K562 (cell line): Measurements from ENCODE around the gene RALY. TPM values are rescaled to one million over a fixed set of nuclear protein-coding genes. Genes with fewer than 3 reads are reported as not detected.

ENCODE experiments used
- CBX8 ChIP-seq: fragments of 200-600 bp; sonication (generic); IDR thresholded peaks from 2 replicates; pipeline ENCODE4 v1.6.1; 2012; ENCODE audit warnings: borderline replicate concordance, mixed run types, low read depth, mild to moderate bottlenecking, moderate library complexity, mixed read lengths, low read length, control low read depth, inconsistent platforms; ENCODE audit not compliant: poor library complexity, severe bottlenecking; ENCODE audit errors: extremely low read depth
- CHD2 ChIP-seq: IDR thresholded peaks from 2 replicates; pipeline ENCODE4 v1.6.1; 2011; ENCODE audit warnings: low read depth, low read length
- CSDE1 ChIP-seq, 2 experiments: fragments of 450-650 bp; IDR thresholded peaks; 2 replicates each; pipeline ENCODE4 v1.6.1; 2016; ENCODE audit warnings: mild to moderate bottlenecking in 1 of 2
- CTBP1 ChIP-seq: fragments of 450-650 bp; IDR thresholded peaks from 2 replicates; pipeline ENCODE4 v1.6.1; 2016; ENCODE audit warnings: borderline replicate concordance
- ELF4 ChIP-seq: fragments of 450-650 bp; formaldehyde crosslinking; IDR thresholded peaks from 2 replicates; pipeline ENCODE4 v1.4.0; 2022; ENCODE audit warnings: missing genetic modification characterization
- HCFC1 ChIP-seq: IDR thresholded peaks from 2 replicates; pipeline ENCODE4 v1.6.1; 2012; ENCODE audit warnings: low read depth, low read length, improper control_type of control experiment
- HOXB6 ChIP-seq: fragments of 250-450 bp; sonication (Bioruptor Pico); IDR thresholded peaks from 2 replicates; pipeline ENCODE4 v1.5.1; 2022; ENCODE audit warnings: mild to moderate bottlenecking, borderline replicate concordance
- JUN ChIP-seq, 2 experiments: sonication (generic) in 1 of 2; formaldehyde crosslinking in 1 of 2; IDR thresholded peaks; 2 replicates each; pipeline versions ENCODE4 v1.6.1 to v1.8.0; 2012 to 2022; ENCODE audit warnings: borderline replicate concordance in 2 of 2, mild to moderate bottlenecking in 2 of 2, improper control_type of control experiment in 1 of 2, low read depth in 1 of 2, low read length in 1 of 2, missing genetic modification reagents in 1 of 2
- MAFG ChIP-seq: fragments of 450-650 bp; conservative IDR thresholded peaks from 2 replicates; pipeline ENCODE4 v1.6.1; 2016; ENCODE audit warnings: missing genetic modification characterization, missing compliant biosample characterization
- MCM2 ChIP-seq: fragments of 450-650 bp; IDR thresholded peaks from 2 replicates; pipeline ENCODE4 v1.6.1; 2017; ENCODE audit warnings: low read depth, mild to moderate bottlenecking
- MTF1 ChIP-seq: fragments of 250-450 bp; sonication (Bioruptor Pico); IDR thresholded peaks from 2 replicates; pipeline ENCODE4 v1.9.0; 2021; ENCODE audit warnings: moderate library complexity, mild to moderate bottlenecking, inconsistent platforms, borderline replicate concordance
- MYBL2 ChIP-seq, 2 experiments: fragments of 450-650 bp in 1 of 2; sonication (generic) in 1 of 2; formaldehyde crosslinking in 1 of 2; IDR thresholded peaks; 2 replicates each; pipeline versions ENCODE4 v1.6.1 to v1.8.1; 2017 to 2022; ENCODE audit warnings: borderline replicate concordance in 1 of 2, inconsistent platforms in 1 of 2, low read depth in 1 of 2, mild to moderate bottlenecking in 1 of 2, missing genetic modification reagents in 1 of 2, moderate library complexity in 1 of 2
- NFATC3 ChIP-seq: fragments of 450-650 bp; IDR thresholded peaks from 2 replicates; pipeline ENCODE4 v1.6.1; 2017; ENCODE audit warnings: mild to moderate bottlenecking
- SMC3 ChIP-seq: conservative IDR thresholded peaks from 2 replicates; pipeline ENCODE4 v1.6.1; 2011; ENCODE audit warnings: low read depth, low read length, improper control_type of control experiment; ENCODE audit not compliant: insufficient read depth
- ZC3H8 ChIP-seq: fragments of 450-650 bp; IDR thresholded peaks from 2 replicates; pipeline ENCODE4 v1.6.1; 2017
- ZNF354B ChIP-seq: fragments of 250-450 bp; sonication (Bioruptor Pico); IDR thresholded peaks from 2 replicates; pipeline ENCODE4 v1.4.0; 2020
- ZZZ3 ChIP-seq: fragments of 450-650 bp; IDR thresholded peaks from 2 replicates; pipeline ENCODE4 v1.6.1; 2016; ENCODE audit warnings: antibody characterized with exemption, mild to moderate bottlenecking, moderate library complexity
- polyA plus RNA-seq, 8 experiments: library from polyadenylated mRNA; depleted of rRNA in 4 of 8; stranded (reverse) in 5 of 8; unstranded in 3 of 8; fragments of >200 nt; fragmentation: Nextera tagmentation in 2 of 8; fragmentation: Illumina TruSeq in 1 of 8; extraction: Ambion mirVana in 2 of 8; extraction: Trizol in 1 of 8; gene quantifications; 2 replicates each; pipeline versions ENCODE4 v1.2.1 to v1.2.3, GENCODE V29; 2011 to 2014; ENCODE audit warnings: inconsistent platforms in 1 of 8, missing spikeins in 1 of 8
- total RNA-seq, 7 experiments: library from RNA; depleted of rRNA in 6 of 7; stranded (reverse); fragments of >200 nt in 6 of 7; fragmentation: Illumina TruSeq in 2 of 7; extraction: Trizol in 2 of 7; gene quantifications; 2 replicates each; pipeline versions ENCODE4 v1.2.1 to v1.2.3, GENCODE V29; 2011 to 2021; ENCODE audit warnings: low replicate concordance in 1 of 7
- TF ChIP-seq, protein P1 (sequence below), 3 experiments: IDR thresholded peaks in 2 of 3; conservative IDR thresholded peaks in 1 of 3; 2 replicates each; pipeline ENCODE4 v1.5.1; 2011 to 2012; ENCODE audit warnings: low read length in 3 of 3, mild to moderate bottlenecking in 3 of 3, control low read depth in 2 of 3, improper control_type of control experiment in 1 of 3, inconsistent platforms in 1 of 3, low read depth in 1 of 3, mixed read lengths in 1 of 3, moderate library complexity in 1 of 3; ENCODE audit not compliant: insufficient read depth in 2 of 3
- TF ChIP-seq, protein P2 (sequence below): fragments of 250-450 bp; sonication (Bioruptor Pico); IDR thresholded peaks from 2 replicates; pipeline ENCODE4 v1.8.0; 2022; ENCODE audit warnings: moderate library complexity, mild to moderate bottlenecking, inconsistent platforms
- TF ChIP-seq, protein P3 (sequence below): fragments of 450-650 bp; formaldehyde crosslinking; IDR thresholded peaks from 2 replicates; pipeline ENCODE4 v1.4.0; 2022; ENCODE audit warnings: missing genetic modification characterization
- TF ChIP-seq, protein P4 (sequence below): IDR thresholded peaks from 2 replicates; pipeline ENCODE4 v1.6.1; 2014; ENCODE audit warnings: antibody characterized with exemption
- TF ChIP-seq, protein P5 (sequence below): sonication (generic); formaldehyde crosslinking; IDR thresholded peaks from 2 replicates; pipeline ENCODE4 v1.8.0; 2022; ENCODE audit warnings: mild to moderate bottlenecking, missing genetic modification reagents

RALY gene
- total and polyA plus RNA-seq, 9 of the 15 experiments (the other 6 are each of a cell fraction or from before 2014, with no cell fraction given), result 0.80 to 207 (median 128) TPM

DNA sequence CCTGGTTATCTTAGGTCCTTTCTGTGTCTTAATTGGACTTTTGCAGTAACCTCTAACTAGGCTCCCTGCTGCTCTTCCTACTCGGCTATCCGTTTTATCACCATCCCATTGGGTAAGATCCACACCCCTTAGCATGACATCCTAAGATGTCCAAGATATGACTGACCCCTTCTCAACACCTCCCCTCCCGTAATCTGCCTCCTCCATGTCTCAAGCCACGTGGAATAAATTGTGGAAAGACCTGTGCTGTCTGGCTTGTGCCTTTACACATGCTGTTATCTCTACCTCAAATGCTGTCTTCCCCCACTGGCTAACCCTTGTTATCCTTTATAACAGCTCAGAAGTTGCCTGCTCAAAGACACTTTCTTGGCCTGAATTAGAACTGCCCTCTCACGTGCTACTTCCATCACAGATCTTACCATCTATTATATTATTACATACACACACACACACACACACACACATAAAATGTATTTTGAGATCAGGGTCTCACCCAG, 91.9 kb downstream of the RALY start (continued):
- TF ChIP-seq, protein P1, sequence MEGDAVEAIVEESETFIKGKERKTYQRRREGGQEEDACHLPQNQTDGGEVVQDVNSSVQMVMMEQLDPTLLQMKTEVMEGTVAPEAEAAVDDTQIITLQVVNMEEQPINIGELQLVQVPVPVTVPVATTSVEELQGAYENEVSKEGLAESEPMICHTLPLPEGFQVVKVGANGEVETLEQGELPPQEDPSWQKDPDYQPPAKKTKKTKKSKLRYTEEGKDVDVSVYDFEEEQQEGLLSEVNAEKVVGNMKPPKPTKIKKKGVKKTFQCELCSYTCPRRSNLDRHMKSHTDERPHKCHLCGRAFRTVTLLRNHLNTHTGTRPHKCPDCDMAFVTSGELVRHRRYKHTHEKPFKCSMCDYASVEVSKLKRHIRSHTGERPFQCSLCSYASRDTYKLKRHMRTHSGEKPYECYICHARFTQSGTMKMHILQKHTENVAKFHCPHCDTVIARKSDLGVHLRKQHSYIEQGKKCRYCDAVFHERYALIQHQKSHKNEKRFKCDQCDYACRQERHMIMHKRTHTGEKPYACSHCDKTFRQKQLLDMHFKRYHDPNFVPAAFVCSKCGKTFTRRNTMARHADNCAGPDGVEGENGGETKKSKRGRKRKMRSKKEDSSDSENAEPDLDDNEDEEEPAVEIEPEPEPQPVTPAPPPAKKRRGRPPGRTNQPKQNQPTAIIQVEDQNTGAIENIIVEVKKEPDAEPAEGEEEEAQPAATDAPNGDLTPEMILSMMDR (IDR thresholded peaks at IDR 0.05 in 2 of 3, conservative IDR thresholded peaks at IDR 0.05 in 1 of 3; ENCODE audit: insufficient read depth in 2 of 3, low read depth in 1 of 3, low read length in 3 of 3), result no peak
- no peak for TF ChIP-seq ZNF354B (CRISPR knock-in tag)
- no peak for TF ChIP-seq MTF1 (CRISPR knock-in tag)
- TF ChIP-seq MAFG (tag), result 0 out of 2 replicates have a peak, but pooled peaks have one; percentile 5
- TF ChIP-seq, protein P2, sequence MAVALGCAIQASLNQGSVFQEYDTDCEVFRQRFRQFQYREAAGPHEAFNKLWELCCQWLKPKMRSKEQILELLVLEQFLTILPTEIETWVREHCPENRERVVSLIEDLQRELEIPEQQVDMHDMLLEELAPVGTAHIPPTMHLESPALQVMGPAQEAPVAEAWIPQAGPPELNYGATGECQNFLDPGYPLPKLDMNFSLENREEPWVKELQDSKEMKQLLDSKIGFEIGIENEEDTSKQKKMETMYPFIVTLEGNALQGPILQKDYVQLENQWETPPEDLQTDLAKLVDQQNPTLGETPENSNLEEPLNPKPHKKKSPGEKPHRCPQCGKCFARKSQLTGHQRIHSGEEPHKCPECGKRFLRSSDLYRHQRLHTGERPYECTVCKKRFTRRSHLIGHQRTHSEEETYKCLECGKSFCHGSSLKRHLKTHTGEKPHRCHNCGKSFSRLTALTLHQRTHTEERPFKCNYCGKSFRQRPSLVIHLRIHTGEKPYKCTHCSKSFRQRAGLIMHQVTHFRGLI (CRISPR knock-in tag), result no peak
- TF ChIP-seq, protein P3, sequence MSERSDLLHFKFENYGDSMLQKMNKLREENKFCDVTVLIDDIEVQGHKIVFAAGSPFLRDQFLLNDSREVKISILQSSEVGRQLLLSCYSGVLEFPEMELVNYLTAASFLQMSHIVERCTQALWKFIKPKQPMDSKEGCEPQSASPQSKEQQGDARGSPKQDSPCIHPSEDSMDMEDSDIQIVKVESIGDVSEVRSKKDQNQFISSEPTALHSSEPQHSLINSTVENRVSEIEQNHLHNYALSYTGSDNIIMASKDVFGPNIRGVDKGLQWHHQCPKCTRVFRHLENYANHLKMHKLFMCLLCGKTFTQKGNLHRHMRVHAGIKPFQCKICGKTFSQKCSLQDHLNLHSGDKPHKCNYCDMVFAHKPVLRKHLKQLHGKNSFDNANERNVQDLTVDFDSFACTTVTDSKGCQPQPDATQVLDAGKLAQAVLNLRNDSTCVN (CRISPR knock-in tag), result no peak
- no peak for TF ChIP-seq NFATC3
- TF ChIP-seq, protein P4, sequence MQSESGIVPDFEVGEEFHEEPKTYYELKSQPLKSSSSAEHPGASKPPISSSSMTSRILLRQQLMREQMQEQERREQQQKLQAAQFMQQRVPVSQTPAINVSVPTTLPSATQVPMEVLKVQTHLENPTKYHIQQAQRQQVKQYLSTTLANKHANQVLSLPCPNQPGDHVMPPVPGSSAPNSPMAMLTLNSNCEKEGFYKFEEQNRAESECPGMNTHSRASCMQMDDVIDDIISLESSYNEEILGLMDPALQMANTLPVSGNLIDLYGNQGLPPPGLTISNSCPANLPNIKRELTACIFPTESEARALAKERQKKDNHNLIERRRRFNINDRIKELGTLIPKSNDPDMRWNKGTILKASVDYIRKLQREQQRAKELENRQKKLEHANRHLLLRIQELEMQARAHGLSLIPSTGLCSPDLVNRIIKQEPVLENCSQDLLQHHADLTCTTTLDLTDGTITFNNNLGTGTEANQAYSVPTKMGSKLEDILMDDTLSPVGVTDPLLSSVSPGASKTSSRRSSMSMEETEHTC, result peak; percentile 79; the same call in 1 of the 2 replicates
- no peak for TF ChIP-seq CBX8
- TF ChIP-seq CTBP1, result peak; percentile 92
- TF ChIP-seq JUN (IDR thresholded peaks at IDR 0.05; ENCODE audit: borderline replicate concordance, low read depth, low read length), result no peak
- no peak for TF ChIP-seq JUN (CRISPR knock-in tag; IDR thresholded peaks at IDR 0.05; ENCODE audit: borderline replicate concordance)
- 0 out of 4 replicates have a peak, but pooled peaks of 1 of the 2 experiments have one; percentile 35 for TF ChIP-seq CSDE1 (IDR thresholded peaks at IDR 0.05)
- TF ChIP-seq MCM2, result no peak
- TF ChIP-seq, protein P5, sequence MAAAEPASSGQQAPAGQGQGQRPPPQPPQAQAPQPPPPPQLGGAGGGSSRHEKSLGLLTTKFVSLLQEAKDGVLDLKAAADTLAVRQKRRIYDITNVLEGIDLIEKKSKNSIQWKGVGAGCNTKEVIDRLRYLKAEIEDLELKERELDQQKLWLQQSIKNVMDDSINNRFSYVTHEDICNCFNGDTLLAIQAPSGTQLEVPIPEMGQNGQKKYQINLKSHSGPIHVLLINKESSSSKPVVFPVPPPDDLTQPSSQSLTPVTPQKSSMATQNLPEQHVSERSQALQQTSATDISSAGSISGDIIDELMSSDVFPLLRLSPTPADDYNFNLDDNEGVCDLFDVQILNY (CRISPR knock-in tag), result no peak
- peak; percentile 66; the same call in 1 of the 2 replicates for TF ChIP-seq ELF4 (CRISPR knock-in tag)
- no peak for TF ChIP-seq ZZZ3
- no peak for TF ChIP-seq HCFC1
- no peak for TF ChIP-seq ZC3H8
- no peak for TF ChIP-seq HOXB6
- TF ChIP-seq MYBL2 (IDR thresholded peaks at IDR 0.05; ENCODE audit: low read depth), result no peak
- TF ChIP-seq MYBL2 (CRISPR knock-in tag; IDR thresholded peaks at IDR 0.05; ENCODE audit: borderline replicate concordance), result no peak
- no peak for TF ChIP-seq SMC3
- no peak for TF ChIP-seq CHD2
